Thoracic aorta (tissue), 2 donors: Measurements from ENCODE around the gene COL15A1. TPM values are rescaled to one million over a fixed set of nuclear protein-coding genes. Genes with fewer than 3 reads are reported as not detected.
A peak's percentile ranks its signal among the peaks of the same experiment; 100 is the strongest.

ENCODE experiments used
- ATAC-seq: fragments of 150-250 bp; one replicate; pipeline ENCODE4 v1.8.0; 2017; ENCODE audit warnings: low read depth; ENCODE audit not compliant: insufficient number of reproducible peaks, low FRiP score
- DNase-seq: peaks from one replicate; pipeline ENCODE4 v3.0.0-alpha.2; 2020; ENCODE audit warnings: low spot score
- H3K27ac ChIP-seq, 2 donors: fragments of 200-600 bp; sonication (generic); 1 replicate in 1 of 2; 2 replicates in 1 of 2; pipeline ENCODE4 v1.5.1; 2016; ENCODE audit warnings: mild to moderate bottlenecking in 2 of 2, moderate library complexity in 2 of 2
- H3K27me3 ChIP-seq: fragments of 200-600 bp; sonication (generic); replicated peaks from 2 replicates; pipeline ENCODE4 v1.6.0; 2016; ENCODE audit warnings: mild to moderate bottlenecking; ENCODE audit not compliant: insufficient read depth
- H3K36me3 ChIP-seq: fragments of 200-600 bp; sonication (generic); one replicate; pipeline ENCODE4 v1.5.1; 2016
- H3K4me1 ChIP-seq, 2 donors: fragments of 200-600 bp; sonication (generic); 1 replicate in 1 of 2; 2 replicates in 1 of 2; pipeline versions ENCODE4 v1.5.1 to v1.6.0; 2016; ENCODE audit warnings: low read depth in 2 of 2, mild to moderate bottlenecking in 1 of 2; ENCODE audit not compliant: control insufficient read depth in 1 of 2
- H3K4me3 ChIP-seq: fragments of 200-600 bp; sonication (generic); 2 replicates; pipeline ENCODE4 v1.5.1; 2016; ENCODE audit warnings: mild to moderate bottlenecking
- H3K9me3 ChIP-seq: fragments of 200-600 bp; sonication (generic); 2 replicates; pipeline ENCODE4 v1.5.1; 2016
- CTCF ChIP-seq: fragments of 200-600 bp; sonication (generic); IDR thresholded peaks from one replicate; pipeline ENCODE4 v1.5.1; 2019; ENCODE audit warnings: antibody characterized with exemption
- total RNA-seq, 2 donors: library from RNA; depleted of rRNA; stranded (reverse); fragments of >200 nt; gene quantifications; one replicate each; pipeline versions ENCODE4 v1.1.0 to v1.2.3, GENCODE V29; 2016

Gene COL15A1
- total RNA-seq, 2 donors from 2014 or later: 23.3 to 70.4 TPM

- Histone ChIP-seq H3K4me3 (peak overlapping the region; percentile 75), H3K27ac (peak overlapping the region; percentile 94 to 95)
Measured at GRCh38 chr9:99103054-99103895, 159.6 kb downstream of the COL15A1 start.

GRCh38 chr9:99103901-99104458, 160.3 kb downstream of the COL15A1 start:
- no peak for ATAC-seq

More at GRCh38 chr9:99103054-99103895, 159.6 kb downstream of the COL15A1 start:
- no peak for TF ChIP-seq CTCF
- H3K4me1 ChIP-seq: peaks cover 10 to 46% of the 10 kb centered on the region in 2 donors
- no peaks in the 10 kb centered on the region for H3K9me3 ChIP-seq
- H3K27me3 ChIP-seq: no peaks in the 10 kb centered on the region
- no peak for DNase-seq
- no peaks in the 10 kb centered on the region for H3K36me3 ChIP-seq
- ATAC-seq: no peak

GRCh38 chr9:99104459-99105151, 160.9 kb downstream of the COL15A1 start, which contains the start of gene TGFBR1:
Gene TGFBR1, plus strand, starts transcription at chr9:99105113. Its CDS starts 93 bp downstream, at chr9:99105206.
- DNase-seq: peak; percentile 58
- Histone ChIP-seq H3K4me1 (peaks cover 19 to 57% of the 10 kb centered on the region in 2 donors), H3K36me3 (no peaks in the 10 kb centered on the region), H3K4me3 (peak within 1 kb of the TSS; percentile 86), H3K9me3 (no peaks in the 10 kb centered on the region), H3K27ac (peak within 1 kb of the TSS; percentile 94 to 95), H3K27me3 (no peaks in the 10 kb centered on the region)
- TF ChIP-seq CTCF: no peak
- ATAC-seq: peak; percentile 85

More at GRCh38 chr9:99103901-99104458, 160.3 kb downstream of the COL15A1 start:
- Histone ChIP-seq H3K9me3 (no peaks in the 10 kb centered on the region), H3K36me3 (no peaks in the 10 kb centered on the region), H3K4me3 (peak overlapping the region; percentile 75), H3K4me1 (peaks cover 13 to 53% of the 10 kb centered on the region in 2 donors), H3K27ac (peak overlapping the region; percentile 94 to 95), H3K27me3 (no peaks in the 10 kb centered on the region)
- DNase-seq: no peak
- no peak for TF ChIP-seq CTCF

DNA sequence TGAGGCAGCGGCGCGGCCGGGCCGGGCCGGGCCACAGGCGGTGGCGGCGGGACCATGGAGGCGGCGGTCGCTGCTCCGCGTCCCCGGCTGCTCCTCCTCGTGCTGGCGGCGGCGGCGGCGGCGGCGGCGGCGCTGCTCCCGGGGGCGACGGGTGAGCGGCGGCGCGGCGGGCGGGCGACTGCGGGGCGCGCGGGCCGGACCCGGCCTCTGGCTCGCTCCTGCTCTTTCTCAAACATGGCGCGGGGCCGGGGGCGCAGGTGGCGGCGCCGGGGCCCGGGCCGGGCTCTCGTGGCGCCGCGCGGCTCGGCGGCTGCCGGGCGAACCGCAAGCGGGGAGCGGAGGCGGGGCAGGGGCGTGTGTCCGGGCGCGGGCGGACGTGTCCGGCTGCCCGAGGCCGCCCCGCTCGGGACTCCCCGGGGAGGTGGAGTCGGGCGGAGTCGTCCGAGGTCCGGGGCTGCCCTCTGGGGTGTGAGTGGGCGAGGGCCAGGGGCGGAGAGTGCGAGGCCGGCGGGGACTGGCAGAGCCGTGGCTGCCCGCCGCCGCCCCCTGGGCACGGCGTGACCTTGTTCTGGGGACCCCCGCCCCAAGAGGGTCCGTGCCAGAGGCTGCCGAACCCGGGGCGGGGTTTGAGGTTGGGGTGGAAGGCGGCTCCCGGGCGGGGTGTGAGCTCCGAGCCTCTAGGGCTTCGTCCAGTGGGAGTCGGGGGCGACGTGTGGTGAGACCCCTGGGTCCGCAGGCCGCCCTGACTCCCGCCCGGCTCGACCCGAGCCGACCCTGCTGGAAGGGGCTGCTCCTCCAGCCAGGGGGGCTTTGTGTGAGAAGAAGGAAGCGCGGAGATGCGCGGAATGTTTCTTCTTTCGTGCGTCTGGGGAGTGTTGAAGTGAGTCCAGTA, 161.7 kb downstream of the COL15A1 start:
- Histone ChIP-seq H3K4me3 (peak overlapping the region; percentile 86), H3K4me1 (peaks cover 19 to 65% of the 10 kb centered on the region in 2 donors), H3K36me3 (no peaks in the 10 kb centered on the region), H3K9me3 (no peaks in the 10 kb centered on the region), H3K27ac (peak overlapping the region; percentile 94 to 95), H3K27me3 (no peaks in the 10 kb centered on the region)
- DNase-seq (peak; percentile 33), ATAC-seq (peak; percentile 44)
- no peak for TF ChIP-seq CTCF
